SW 1271 (cell line): ENCODE measurements around the gene ESF1.
"Not testable (repeated sequence)": the region's sequence is repeated elsewhere in the genome, so short reads cannot be mapped to it uniquely, and the experiment has no call there.

Experiments used
- DNase-seq, 2 experiments: peaks; one replicate each; lab custom pipeline; 2025; lab: John Stamatoyannopoulos, UW

Gene ESF1

DNA sequence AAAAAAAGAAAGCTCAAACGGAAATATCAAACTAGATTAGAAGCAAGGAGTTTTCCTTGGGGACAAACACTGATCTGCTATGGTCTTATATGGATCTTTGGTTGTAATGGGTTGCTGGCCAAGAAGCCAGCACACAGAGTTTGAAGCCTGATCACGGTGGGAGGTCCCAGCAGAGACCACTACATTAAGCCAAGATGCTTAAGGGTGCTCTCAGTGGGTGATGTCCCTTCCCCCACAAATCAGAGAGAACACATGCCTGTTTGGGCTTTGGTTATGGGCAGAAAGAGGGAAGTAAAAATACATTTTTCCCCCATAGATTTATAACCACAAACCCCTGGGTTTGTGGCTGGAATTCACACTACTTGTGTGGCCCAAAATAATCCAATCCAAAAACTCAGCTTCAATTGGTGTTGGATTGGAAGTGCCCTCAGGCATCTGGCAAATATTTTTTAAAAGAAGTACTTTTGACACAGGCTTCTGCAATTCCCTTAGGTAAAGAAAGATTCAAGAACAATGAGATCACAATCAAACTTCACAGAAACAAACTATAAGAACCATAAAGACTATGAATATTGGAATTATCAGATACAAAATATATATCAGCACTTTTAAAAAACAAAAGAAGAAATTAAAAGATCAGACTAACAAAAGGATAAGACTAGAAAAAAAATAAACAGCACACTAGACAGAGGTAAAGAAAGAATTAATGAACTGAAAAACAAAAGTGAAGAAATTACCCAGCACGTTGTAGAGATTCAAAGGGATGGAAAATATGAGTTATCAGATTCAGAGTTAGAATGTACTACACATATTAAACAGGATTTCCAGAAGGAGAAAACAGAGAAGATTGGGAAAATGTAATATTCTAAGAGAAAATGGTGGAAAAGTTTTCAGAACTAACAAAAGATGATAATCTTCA lies 44.7 kb downstream of the ESF1 start:
- no peak for DNase-seq

DNA sequence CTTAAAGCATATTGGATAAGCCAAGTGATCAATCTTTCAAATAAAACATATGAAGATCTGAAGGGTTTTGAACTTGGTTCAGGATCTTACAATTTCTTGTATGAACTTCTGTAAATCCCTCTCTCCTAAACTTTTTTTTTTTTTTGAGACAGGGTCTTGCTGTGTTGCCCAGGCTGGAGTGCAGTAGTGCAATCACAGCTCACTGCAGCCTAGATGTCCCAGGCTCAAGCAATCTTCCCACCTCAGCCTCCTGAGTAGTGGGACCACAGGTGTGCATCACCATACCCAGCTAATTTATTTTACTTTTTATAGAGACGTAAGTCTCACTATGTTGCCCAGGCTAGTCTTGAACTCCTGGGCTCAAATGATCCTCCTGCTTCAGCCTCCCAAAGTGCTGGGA lies 46.5 kb downstream of the ESF1 start:
- not testable (repeated sequence) for DNase-seq

DNA sequence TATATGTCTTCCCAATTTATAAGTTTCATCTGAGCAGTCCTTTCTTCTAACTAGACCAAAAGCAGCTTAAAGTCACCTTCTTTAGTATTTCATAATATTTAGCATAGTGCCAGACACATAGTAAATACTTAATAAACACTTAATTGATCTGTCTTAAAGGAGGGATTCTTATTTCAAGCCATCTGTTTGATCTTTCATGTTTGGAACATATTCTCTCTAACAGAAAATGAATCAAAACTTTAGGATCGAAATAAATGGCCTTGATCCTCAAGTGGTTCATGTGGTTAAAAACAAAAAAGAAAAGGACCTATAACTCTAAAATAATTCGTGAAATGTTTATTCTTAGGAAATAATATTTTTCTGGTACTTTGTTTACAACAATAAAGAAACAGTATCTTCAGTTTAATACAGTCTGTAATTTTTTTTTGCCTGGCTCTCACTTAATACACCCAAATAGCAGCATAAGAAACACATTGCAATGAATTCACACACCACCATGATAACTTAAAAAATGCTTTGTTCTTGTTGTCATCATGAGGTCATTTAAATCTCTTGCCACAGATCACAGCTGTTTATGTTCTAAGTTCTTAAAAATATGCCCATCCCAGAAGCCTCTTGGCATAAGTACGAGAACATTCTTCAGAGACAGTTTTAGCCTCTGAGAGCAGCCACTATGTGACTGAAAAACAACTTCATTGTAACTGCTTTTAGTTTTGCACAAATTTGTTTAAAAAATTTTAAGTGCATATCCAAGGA lies 48.1 kb downstream of the ESF1 start:
- no peak for DNase-seq

DNA sequence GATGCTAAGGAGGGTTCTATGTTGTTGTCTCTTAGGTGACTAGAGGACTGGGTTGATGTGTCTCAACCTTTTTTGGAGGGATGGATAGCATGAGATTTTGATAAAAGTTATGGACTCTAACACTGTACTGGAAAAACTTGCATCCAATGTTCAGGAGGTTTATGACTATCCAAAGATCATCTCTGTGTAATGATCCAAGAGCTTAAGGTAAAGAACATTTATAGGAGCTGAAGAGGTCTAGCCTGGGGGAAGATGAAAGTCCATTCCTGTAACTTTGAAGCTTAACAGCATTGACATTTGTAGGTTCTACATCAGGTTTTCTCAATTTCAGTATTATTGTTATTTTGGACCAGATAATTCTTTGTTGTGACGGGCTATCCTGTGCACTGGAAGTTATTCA lies 48.9 kb downstream of the ESF1 start:
- DNase-seq = no peak

DNA sequence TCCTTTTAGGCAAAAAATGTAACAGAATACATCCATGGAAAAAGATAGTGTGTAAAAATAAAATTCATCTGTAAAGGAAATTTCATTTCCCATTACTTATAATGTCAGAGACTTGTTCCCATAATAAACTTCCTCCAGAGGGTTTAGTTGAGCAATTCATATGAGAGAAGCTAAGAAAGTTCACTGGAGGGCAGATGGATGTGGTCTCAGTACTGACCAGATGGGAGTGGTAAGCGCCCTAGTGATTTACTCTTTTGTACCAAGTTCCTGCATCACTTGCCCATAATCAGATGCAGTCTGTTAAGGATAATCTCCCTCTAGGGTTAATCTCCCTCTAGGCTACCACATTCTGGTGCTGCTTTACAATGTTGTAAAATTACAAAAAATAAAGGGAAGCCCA lies 61.7 kb downstream of the ESF1 start:
- no peak for DNase-seq

DNA sequence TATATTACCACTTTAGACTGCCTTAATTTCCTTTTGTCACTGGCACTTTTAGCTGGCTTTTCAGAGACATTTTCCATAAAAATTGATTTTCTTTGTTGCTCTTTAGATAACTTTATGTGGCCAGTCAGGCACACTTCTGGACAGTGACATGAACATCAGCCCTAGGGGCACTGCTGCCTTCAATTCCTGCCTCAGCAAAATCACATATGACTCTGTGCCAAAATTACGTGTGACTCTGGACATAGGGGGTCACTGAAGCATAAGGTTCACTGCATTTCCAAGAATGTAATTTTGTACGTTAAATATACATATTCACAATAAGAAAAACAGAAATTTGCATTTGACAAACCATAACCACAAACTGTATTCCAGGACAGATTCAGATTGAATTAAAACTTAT lies 66.5 kb downstream of the ESF1 start:
- no peak for DNase-seq

DNA sequence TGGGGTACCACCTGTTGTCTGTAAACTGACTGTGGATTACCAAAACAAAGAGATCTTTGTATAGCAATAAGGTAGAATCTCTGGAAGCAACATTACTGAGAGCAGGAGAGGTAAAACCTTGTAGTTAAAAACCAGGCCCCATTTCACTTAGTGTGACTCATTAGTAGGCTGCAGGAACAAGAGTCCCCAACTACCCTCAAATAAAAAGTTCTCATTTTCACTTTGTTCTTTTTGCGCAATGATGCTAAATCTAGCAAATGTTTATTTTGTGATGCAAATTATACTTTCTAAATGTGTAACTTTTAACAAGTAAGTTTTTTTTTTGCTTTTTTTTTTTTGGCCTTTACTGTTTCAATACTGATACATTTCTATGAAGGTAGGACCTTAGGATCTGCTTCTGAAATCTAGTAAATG lies 67.1 kb downstream of the ESF1 start:
- no peak for DNase-seq

DNA sequence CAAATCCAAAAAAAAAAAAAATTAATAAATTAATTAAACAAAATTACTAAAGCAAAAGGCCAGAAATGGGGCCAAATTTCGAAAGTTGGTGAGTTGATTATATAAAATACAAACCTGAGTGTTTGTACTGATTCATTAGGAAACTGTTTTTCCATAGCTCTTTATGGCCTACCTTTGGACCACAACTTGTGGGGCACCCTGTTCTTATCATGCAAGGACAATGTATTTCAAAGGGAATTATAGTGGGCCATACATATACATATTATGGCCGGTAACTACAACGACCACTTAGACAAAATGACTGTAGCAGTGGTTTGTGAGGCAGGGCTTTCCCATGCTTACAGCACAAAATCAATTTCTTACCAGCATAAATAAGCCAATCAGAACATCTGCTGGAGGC lies 69.5 kb downstream of the ESF1 start:
- no peak for DNase-seq

DNA sequence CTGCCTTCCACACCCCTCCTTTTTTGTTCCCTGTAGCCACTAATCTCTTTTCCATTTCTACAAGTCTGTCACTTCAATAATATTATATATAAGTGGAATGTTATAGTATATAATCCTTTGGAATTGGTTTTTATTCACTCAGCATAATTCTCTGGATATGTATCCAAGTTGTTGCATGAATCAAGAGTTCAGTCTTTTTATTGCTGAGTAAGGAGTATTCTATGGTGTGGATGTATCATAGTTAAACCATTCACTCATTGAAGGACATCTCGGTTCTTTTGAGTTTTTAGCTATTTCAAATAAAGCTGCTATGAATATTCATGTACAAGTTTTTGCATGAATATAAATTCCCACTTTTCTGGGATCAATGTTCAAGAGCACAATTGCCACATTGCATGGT lies 76.5 kb downstream of the ESF1 start:
- no peak for DNase-seq

DNA sequence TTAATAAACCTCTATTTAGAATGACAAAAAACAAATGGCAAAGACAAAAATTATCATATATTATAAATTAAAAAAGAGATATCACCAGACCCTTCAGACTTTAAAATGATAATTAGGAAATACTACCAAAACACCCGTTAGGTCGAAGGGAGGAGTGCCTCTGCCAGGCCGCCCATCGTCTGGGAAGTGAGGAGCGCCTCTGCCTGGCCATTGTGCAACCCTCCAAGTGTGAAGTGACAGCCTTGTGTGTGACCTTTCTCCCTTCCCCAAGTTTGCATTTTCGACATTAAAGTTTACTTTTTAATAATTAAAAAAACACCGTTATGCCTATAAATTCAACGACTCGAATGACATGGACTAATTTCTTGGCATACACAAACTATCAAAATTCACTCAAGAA lies 81.5 kb downstream of the ESF1 start:
- no peak for DNase-seq

DNA sequence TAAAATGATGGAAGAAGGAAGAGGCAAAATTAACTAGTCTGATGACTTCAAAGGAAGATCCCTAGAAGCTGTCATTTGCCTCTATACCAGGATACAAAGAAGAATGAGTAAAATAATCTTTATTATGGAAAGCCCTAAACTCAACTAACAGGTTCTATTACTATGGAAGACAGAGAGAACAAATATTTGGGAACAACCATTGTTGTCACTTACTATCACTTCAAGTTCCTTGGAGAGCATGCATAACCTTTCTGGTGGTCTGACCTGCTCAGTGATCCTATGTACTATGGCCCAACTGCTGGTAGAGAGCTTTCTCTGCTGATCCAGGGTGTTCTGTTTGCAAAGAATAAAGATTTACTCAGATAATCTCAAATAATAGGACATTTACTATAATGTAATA lies 83.2 kb downstream of the ESF1 start:
- DNase-seq = no peak

DNA sequence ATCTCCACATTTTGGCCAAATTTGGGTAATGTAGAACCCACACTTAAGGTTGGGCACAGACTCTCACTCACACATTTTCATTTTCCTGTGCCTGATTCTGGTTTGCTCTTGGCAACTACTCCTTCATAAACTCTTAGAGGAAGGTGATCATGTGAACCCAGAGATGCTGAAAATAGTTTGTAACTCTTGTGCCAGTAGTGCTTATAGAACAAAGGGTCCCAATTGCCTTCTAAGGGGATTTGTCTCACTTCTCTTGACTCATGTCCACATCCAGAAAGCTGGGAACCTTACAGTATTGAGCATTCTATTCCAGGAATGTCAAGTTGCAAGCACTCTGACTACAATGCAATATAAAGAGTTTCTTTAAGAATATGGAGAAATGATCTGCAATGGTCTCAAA lies 84.0 kb downstream of the ESF1 start:
- no peak for DNase-seq

DNA sequence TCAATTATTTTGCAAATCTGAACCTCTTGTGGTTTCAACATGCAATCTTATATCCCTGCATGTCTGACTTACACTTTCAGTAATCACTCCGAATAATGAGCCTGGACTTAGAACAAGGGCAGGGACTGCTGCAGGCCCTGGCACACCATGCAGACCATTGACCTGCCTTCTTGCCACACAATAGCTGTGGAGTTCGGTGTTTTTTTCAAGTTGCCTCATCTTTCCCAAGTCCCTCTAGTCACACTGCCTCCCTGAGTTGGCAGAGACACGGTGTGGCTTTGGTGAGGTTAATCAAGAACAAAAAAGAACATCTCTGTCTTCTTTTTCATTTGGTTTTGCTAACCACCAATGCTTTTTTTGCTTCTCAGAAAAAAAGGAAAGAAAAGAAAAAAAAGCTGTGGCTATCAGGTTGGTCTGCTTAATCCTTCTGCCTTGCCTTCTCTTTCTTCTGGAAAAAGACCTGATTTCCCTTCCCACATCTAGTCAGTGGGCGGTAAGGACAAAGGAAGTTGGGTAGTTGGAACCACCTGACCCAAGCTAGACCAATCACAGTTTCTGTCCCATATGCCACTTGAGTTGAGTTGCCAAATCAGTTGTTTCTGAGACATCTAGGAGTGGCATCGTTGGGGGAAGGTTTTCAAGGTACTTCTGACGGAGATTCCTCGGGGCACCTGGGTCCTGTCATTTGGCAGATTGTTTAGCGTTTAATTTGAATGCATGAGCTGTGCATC lies 90.1 kb downstream of the ESF1 start:
- no peak for DNase-seq

DNA sequence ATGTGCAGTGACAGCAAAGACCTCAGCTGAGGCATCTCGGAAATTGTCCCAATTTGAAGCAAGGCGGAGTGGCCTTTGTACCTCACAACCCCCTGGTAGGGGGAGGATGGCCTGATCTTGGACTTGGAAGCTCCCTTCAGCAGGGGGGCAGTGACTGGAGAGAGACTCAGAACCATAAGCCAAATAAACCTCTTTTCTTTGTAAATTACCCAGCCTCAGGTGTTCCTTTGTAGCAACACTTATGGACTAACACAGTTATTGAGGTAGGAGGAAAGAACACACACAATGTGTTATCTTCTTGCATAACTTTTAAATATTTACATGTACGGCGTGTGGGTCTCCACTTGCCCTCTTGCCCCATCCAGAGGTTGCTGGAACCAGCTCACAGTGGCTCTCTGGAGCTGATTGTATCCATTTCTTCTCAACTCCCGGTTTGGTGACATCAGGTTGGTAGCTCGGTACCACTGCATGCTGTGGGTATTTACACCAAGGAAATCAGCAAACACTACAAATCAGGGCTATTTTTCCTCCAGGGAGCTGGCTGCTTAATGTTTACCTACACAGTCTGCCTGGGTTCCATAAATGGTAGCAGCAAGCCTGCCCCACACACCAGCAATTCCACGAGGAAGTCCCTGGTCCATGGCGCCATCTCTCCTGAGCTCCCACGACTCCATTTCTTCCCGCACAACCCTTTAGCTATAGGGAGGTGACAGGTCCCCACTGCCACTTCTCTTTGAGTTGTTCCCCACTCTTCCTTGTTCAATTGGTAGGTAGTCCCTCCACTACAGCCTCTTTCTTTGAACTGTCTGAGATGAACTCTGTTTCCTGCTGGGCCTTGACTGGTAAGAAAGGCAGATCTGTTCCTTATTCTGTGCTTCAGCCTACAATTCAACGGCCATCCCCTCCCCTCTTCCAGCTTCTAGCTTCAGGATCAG lies 91.7 kb downstream of the ESF1 start:
- DNase-seq = no peak

DNA sequence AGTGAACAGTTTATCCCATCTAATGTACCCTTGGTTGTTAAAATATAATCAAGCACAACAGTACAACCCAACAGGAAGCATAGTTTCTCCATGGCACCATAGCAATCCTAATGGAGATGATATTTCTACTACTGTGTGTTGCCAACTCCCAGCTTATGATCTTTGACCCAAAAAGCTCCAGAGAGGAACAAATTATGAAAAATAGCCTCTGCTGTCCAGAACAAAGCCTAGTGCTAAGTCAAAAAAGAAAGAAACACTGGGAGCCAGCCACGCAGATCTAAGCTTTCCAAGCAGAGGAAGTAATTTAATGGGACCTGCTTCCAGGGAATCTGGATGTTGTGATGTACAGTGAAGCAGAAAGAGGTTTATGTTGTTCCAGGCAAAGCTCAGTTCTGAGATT lies 93.8 kb downstream of the ESF1 start:
- DNase-seq = no peak

DNA sequence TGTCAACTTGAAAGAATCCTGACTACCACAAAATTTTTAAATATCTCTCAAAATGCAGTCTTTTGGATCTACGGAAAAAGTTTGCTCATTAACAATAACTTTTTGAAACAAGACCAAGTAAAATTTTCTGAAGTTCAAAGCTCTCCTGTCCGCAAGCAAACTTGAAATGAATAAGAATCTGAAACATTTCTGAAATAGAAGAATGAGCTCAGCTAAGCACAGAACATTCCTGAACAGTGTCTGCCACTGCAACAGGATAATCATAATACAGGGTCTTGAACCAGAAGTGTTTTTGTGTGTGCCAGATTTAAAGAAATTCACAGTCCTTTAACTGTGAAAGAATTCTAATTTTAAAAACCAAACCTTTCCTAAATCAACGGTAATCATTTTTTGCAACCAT lies 96.9 kb downstream of the ESF1 start:
- no peak for DNase-seq

DNA sequence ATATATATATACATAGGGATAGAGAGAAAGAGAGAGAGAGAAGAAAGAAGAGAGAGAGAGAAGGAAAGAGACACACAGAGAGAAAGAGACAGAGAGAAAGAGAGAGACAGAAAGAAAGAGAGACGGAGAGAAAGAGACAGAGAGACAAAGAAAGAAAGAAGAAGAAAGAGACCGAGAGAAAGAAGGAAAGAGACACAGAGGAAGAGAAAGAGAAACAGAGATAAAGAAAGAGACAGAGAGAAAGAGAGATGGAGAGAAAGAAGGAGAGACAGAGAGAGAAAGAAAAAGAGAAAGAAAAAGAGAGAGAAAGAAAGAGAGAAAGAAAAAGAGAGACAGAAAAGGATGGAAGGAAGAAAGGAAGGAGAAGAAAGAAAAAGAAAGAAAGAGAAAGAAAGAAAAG lies 99.1 kb downstream of the ESF1 start:
- no peak for DNase-seq

DNA sequence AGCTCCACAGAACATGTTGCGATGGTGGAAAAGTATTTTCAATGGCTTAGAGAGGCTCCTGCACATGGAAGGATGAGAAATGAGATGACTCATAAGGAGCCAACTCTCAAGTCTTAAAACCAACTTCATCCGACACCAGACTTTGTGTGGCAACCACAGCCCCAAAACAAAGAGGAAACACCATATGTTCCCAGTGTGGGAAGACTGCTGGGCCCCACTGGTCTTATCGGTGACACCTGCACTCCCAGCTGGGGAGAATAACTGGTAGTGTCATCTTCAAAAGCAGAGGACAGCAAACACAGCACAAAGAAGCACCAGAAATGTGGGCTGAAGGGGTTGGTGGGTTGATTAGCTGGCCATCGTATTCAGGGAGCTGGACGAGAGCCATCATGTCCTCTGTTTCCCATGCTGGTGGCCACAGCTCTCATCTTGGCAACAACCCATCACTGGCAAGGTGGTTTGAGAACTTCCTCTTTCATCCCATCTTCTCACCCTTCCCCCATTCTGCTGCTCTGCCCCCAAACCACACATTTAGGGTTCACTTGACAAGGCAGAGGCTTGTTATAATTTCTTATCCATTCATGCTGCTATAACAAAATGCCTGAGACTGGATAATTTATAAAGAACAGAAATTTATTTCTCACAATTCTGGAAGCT lies 100.0 kb downstream of the ESF1 start:
- DNase-seq = no peak

DNA sequence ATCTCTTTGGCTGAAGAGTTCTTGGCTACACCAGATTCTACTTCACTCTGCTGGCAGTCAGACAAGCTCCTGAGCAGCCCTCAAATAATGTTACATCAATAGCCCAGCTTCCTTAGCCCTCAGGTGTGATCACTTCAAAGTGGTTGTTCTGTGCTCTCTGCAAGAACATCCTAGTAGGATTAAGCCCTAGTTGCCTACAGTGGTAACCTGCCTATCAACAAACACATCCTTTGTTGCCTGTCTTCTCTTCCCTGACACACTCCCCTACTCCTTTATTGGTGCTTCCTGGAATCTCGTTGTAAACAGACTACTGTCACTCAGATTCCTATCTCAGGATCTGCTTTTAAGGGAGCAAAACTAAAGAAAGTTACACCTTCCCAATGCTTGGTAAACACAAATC lies 100.9 kb downstream of the ESF1 start:
- no peak for DNase-seq

DNA sequence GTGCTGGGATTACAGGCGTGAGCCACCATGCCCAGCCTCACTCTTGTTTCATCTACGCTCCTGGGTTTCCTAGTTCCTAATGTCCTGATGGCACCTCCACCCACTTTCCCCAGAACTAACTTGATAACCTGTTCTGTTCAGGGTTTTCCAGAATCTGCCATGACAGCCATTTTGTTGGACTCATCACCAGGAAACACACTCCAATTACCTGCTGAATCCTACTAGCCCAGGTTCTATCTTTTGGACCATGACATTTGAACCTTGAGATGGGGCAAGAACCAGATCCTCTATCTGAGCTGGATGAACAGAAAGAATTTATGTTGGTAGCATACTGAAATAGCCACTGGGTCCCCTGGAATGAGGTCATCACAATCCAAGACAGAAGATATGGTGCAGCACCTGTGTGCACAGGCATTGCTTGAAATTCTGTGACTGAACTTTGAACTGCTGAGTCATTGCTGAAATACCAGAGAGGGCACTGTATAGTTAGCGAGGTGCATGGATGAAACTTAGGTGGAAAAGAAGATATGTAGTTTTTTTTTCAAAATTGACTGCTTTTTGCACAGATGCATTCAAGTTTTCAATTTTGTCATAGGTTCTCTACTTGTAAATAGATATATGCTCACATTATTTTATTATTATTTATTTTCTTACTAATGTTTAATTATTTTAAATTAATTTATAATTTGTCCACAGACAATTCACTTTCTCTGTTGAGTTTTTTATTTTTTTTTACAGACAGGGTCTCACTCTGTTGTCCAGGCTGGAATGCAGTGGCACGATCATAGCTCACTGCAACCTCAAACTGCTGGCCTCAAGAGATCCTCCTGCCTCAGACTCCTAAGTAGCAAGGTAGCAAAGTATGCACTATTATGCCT lies 103.2 kb downstream of the ESF1 start:
- DNase-seq = no peak
